HG03571 (cell line): ENCODE results near the gene NDUFV3.
"Not testable (repeated sequence)": the region's sequence is repeated elsewhere in the genome, so short reads cannot be mapped to it uniquely, and the experiment has no call there.

ENCODE experiments used
- ATAC-seq: cut with Tn5 transposase; IDR thresholded peaks from one replicate; pipeline ENCODE4 v1.9.1; 2021; ENCODE audit not compliant: unreplicated experiment

Gene NDUFV3

DNA sequence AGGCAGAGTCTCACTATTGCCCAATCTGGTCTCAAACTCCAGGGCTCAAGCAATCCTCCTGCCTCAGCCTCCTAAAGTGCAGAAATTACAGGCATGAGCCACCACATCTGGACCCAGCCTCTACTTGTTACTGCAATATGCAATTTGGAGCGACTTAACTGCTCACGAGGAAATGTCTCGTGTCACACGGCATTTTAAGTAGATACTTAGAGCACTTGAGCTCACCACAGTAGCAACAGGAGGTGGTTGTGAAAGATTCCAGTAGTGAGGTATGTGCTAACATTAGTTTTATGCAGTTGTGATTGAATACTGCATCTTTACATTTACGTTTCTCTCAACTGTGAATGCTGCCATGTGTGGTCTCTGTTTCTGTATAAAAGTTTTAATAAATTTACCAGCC is 5.8 kb upstream of the NDUFV3 start:
- ATAC-seq: no peak

DNA sequence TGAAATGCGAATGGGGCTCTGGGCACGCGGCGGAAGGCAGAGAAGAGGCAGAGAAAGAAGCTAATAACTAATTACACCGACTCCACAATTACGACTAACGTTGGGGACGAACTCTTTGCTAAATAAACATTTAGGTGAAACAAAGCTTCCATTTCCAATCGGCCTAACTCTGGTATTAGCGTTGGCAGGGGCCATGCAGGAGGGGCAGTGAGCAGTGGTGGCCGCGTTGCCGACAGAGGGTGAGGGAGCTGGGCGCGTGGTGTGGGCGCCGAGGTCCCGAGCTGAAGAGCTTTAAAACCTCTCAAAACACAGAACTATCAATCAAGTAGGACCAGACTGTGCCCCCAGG is 553 bp upstream of the NDUFV3 start:
- no peak for ATAC-seq

DNA sequence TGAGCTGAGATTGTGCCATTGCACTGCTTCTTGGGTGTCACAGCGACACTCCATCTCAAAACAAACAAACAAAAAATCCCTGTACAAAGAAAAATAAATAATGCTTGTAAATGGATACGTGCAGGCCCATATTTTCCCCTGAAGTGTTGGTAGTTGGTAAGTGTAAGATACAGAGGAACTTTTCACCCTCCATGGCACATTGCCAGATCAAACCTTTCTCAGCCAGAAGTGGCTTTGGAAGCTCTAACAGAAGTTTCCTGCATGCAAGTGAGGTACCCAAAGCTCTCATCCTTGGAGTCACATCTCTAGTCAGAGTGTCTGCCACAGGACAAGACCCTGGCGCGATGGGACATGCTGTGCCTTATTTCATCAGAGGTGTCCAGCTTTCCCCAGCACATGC is 7.3 kb downstream of the NDUFV3 start:
- no peak for ATAC-seq

DNA sequence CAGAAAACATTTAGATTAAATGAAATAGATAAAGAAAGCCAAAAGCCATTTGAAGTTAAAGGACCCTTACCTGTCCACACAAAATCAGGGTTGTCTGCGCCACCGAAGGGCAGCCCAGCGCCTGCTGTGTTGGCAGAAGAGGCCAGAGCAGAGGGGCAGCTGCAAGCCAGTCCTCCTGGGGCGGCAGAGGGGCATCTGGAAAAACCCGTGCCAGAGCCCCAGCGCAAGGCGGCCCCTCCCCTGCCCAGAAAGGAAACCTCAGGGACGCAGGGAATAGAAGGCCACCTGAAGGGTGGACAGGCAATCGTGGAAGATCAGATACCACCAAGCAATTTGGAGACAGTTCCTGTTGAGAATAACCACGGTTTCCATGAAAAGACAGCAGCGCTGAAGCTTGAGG is 10.7 kb downstream of the NDUFV3 start:
- ATAC-seq: no peak

DNA sequence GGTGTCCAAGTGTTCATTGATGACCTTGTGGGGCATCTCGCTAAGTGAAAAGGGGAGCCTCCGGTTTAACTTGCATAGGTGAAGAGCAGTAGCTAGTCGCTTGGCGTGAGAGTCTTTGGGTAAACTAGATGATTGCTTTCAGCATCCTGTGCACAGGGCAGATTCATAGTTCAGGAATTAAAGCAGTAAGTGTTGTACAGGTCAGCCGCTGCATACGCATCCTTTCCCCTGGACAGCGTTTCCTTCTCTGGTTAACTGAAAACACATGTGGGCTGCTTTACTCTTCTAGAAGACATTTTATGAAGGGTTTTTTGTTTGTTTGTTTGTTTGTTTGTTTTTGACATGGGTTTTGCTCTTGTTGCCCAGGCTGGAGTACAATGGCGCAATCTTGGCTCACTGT is 12.1 kb downstream of the NDUFV3 start:
- no peak for ATAC-seq

DNA sequence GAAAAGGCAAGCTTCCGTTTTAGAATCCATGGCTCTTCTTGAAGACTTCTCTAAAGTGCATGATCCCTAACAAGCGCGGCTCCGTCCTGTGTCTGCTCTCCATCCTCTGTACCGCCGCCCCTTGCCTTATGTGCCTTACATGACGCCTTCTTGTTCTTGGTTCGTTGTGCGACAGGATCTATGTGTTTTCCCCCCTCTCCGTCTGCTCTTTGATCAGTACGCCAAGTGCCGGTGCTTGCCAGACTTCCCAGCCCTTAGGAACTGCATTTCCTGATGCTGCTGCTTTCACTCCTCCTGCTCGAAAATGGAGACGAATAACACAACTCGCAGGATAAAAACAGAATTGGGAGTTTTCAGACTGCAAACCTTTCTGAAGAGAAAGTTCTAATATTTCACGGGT is 13.1 kb downstream of the NDUFV3 start:
- no peak for ATAC-seq

DNA sequence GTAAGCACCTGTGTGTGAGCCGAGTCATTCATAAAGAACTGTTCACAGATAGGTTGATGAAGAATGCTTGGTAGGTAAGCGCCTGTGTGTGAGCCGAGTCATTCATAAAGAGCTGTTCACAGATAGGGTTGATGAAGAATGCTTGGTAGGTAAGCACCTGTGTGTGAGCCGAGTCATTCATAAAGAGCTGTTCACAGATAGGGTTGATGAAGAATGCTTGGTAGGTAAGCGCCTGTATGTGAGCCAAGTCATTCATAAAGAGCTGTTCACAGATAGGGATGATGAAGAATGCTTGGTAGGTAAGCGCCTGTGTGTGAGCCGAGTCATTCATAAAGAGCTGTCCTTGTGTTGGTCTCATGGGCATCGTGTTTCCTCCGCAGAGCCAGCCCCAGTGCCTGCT is 15.4 kb downstream of the NDUFV3 start:
- ATAC-seq: not testable (repeated sequence)

DNA sequence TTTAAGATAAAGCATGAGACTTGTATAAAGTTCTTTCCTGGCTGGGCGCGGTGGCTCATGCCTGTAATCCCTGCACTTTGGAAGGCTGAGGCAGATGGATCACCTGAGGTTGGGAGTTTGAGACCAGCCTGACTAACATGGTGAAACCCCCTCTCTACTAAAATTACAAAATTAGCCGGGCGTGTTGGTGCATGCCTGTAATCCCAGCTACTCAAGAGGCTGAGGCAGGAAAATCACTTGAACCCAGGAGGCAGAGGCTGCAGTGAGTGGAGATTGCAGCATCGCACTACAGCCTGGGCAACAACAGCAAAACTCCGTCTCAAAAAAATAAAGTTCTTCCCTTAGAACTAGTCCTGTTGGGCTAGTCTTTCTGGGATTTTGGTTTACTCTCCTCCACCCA is 18.8 kb downstream of the NDUFV3 start:
- ATAC-seq: not testable (repeated sequence)

DNA sequence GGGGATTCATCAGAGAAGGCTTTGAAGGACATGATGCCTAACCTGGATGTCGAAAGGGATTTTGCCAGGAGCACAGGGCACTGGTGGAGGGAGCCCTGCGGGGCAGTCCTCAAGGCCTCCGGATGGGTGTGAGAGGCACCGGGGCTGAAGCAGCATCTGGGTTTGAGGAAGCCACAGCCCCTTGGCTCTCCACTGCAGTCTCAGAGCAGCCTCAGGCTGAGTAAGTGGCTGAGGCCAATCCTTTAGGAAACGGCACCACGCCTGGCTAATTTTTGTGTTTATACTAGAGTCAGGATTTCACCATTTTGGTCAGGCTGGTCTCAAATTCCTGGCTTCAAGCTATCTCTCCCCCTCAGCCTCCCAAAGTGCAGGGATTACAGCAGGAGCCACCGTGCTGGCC is 20.4 kb downstream of the NDUFV3 start:
- no peak for ATAC-seq

DNA sequence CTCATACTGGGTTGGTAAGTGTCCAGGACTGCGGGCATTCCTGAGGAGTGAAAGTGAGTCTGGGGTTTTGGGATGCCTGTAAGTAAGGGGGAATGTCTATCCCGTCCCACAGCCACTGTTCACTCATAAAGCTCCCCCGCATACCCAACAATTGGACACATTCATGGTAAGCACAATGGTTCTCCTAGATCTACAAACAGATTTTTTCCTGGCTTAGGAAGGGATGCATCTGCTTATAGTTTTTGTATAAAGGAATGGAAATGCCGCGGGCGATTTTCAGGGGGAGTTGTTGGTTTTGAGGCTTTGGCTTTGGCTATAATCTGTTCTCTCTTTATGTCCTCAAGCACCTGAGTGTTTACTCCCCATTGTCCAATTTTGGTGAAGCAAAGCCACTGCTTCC is 25.2 kb downstream of the NDUFV3 start:
- ATAC-seq: no peak

DNA sequence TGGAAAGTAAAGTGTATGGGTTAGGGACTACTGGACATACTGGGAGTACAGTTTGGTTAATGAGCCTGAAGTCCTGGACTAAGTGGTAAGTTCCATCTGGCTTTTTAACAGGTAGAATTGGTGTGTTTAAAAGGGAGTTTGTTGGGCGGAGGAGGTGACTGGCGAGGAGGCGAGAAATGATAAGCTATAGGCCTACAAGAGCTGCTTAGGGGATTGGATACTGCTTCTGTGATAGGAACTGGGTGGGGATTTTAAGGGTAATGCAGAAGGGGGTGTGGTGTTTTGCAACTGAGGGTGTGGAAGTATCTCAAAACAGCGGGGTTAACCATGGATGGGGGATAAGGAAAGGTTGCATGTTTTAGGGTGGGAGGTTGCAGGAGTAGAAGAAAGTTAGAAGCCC is 28.8 kb downstream of the NDUFV3 start:
- no peak for ATAC-seq

DNA sequence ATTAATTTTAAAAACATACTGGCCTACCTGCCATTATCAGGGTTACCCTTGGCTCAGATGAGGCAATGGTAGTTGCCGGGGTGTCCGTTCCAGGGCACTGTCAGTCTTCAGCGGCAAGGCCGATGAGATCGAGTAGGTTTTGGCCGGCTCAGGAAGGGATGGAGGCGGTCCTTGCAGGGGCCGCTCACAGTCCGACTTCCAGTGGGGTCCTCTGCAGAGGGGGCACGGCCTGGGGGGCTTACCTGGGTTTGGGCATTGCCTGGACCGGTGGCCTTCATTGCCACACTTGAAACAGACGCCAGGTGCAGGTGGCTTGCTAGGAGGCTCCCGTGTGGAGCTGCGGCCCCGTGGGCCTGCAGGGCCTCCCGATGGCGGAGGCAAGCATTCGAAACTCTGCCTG is 29.8 kb downstream of the NDUFV3 start:
- no peak for ATAC-seq

DNA sequence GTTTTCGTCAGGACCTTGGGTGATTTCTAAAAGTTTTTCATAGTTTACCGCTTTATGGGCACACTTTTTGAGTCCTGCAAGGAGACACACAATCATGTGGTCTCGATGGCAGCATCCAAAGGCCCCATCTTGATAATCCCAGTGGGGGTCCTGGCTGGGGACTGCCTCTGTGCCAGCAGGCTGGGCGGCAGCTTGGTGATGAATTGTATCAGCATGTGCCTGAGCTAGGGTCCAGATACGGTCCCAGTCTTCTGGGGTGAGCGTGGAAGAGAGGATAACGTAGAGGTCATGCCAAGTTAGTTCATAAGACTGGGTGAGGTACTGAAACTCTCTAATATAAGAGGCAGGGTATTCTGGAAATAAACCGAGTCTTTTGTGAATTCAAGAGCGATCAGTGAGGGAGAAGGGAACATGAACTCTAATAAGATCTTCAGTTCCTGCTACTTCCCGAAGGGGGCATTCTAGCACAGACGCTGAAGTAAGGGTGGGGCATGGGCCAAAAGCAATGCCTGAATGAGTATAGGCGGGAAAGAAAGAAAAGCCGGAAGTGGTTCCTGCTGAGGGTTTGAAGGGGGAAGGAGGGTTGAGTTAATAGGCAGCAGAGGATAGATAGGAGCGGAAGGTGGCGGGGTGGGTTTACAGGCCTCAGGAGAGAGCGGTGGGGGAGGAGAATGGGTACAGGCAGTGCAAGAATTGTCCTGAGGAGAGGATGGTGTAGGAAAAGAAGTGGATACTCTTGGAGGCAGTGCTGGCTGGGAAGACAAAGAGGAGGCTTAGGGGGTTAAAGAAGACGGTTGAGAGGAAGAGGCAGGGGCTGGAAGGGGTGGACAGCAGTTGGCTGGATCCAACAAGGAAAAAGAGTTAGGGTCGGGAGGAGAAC is 30.7 kb downstream of the NDUFV3 start:
- peak; percentile 78 for ATAC-seq

DNA sequence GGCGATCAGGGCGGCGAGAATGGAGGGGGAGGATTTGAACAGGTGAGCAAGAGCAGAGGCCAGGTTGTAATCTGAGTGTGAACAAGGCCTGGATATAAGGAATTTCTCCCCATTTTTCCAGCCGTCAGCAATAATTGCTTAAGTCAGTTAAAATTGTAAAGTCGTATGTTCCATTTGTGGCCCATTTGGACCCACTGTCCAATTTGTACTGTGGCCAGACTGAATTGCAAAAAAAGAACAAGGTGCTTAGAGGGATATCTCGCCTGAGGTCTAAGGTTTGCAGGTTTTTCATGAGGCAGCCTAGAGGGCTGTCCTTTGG is 31.3 kb downstream of the NDUFV3 start:
- ATAC-seq: no peak

DNA sequence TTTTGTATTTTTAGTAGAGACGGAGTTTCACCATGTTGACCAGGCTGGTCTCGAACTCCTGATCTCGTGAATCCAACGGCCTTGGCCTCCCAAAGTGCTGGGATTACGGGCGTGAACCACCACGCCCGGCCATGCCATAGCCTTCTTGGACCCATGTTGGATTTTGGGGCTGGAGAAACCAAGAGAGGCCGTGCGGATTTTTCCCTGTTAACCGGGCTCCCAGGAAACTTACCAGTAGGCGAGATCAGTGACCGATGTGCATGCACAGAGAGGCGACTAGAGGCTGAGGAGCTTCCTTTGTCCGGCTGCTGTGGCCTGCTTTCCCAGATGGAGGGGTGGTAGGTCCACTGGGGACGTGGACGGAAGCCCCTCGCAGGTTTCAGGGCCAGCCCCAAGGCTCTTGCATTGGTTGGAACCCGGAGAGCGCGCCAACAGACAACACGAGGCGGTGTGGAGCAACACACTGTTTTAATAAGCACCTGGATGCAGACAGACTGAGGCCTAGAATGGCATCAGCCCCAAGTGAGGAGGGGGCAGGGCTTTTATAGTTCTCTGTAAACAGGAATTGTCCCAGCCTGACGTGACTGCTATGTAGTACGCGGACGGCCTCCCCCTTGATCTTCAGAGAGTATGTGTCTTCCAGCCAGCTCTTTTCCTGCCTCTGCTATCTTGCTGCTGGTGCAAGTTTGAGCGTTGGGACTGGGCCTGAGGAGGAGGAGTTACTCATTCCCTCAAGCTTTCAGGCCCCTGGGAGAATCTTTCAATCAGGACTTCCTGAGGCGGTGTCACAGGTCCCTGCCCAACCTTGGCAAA is 32.2 kb downstream of the NDUFV3 start, which contains the start of gene ERVH48-1:
TSS of gene ERVH48-1 (minus strand) at position 517 of the 813 bp plus-strand sequence. CDS start 6,624 bp downstream, outside the sequence.
- no peak for ATAC-seq

DNA sequence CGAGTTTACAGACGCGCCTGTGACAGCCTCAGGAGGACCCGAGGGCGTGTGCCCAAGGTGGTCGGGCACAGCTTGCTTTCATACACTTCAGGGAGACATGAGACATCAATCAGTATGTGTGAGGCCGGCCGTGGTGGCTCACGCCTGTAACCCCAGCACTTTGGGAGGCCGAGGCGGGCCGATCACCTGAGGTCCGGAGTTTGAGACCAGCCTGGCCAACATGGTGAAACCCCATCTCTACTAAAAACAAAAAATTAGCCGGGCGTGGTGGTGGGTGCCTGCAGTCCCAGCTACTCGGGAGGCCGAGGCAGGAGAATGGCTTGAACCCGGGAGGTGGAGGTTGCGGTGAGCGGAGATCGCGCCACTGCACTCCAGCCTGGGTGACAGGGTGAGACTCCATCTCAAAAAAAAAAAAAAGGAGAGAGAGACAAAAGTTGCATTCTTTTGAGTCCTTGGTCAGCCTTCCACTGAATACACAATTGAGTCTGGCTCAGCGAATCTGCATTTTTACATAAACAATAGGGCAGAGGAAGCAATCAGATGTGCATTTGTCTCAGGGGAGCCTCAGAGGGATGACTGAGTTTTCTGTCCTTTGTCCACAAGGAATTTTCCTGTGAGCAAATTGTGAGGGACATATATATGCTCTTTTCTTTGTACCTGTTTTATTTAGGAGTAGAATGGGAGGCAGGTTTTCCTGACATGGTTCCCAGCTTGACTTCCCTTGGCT is 34.5 kb downstream of the NDUFV3 start:
- not testable (repeated sequence) for ATAC-seq

DNA sequence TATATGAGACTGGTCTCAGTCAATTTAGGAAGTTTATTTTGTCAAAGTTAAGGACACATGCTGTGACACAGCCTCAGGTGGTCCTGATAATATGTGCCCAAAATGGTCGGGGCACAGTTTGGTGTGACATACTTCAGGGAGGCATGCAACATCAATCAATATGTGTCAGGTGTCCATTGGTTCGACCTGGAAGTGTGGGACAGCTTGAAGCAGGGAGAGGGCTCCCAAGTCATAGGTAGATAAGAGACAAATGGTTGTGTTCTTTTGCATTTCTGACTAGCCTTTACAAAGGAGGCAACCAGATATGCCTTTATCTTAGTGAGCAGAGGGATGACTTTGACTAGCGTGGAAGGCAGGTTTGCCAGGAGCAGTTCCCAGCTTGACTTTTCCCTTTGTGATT is 36.9 kb downstream of the NDUFV3 start:
- ATAC-seq: no peak

DNA sequence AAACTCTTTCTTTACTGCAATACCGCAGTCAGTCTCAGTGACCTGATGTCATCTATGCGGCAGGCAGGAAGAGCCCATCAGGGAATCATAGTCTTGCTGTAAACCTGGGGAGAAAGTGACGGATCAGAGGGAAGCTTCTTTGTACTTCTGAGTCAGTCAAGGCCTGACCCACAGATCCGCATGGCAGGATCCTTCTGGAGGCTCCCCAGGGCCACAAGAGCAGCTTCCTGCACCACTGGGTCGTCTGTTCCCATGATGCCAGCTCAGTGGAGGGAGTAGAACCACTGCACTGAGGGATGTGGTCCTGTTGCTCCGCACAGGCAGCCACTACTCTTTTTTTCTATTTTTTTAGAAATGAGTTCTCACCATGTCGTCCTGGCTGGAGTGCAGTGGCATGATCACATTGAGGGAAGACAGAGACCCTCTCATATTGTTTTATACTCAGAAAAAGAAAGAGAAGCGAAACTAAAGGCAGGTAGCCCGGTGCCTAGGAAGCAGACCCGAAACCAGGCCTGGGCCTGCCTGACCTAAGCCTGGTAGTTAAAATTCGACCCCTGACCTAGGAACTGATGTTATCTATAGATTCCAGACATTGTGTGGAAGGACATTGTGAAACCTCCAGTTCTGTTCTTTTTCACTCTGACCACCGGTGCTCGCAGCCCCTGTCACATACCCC is 38.6 kb downstream of the NDUFV3 start:
- ATAC-seq: no peak

DNA sequence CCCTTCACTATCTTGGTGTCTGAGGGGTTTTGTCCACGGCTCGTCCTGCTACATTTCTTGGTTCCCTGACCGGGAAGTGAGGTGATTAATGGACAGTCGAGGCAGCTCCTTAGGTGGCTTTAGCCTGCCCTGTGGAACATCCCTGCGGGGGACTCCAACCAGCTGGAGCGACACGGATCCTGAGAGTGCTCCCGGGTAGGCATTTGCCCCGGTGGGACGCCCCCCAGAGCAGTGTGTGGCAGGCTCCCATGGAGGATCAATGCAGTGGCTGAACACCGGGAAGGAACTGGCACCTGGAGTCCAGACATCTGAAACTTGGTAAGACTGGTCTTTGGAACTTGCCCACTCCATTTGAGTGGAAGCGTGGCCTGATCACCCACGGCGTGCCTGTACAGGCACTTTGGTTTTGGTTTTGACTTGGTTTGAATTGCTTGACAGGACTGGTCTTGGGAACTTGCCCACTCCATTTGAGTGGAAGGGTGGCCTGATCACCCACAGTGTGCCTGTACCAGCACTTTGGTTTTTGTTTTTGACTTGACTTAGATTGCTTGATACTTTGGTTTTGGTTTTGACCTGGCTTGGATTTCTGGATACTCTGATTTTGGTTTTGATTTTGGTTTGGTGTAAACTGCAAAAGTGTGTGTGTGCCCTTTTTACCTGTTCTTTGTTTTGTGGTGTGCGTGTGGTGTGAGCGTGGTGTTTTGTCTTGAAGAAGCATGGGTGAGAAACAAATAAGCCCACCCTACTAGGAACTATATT is 39.4 kb downstream of the NDUFV3 start:
- not testable (repeated sequence) for ATAC-seq
